OCI-LY7 (cell line): ENCODE data around the gene TTC13.

Experiments
- CTCF ChIP-seq: fragments of 200-600 bp; sonication (generic); conservative IDR thresholded peaks from 2 replicates; pipeline ENCODE4 v1.5.1; 2014; ENCODE audit warnings: mild to moderate bottlenecking, antibody characterized with exemption, low read length, moderate library complexity, mixed read lengths
- EZH2phosphoT487 ChIP-seq: fragments of 200-600 bp; sonication (generic); IDR thresholded peaks from 2 replicates; pipeline ENCODE4 v1.6.1; 2018; ENCODE audit warnings: low read depth, borderline replicate concordance, mild to moderate bottlenecking, mixed run types, antibody characterized with exemption, low read length, moderate library complexity, mixed read lengths

GRCh38 chr1:230863449-230863848 lies 115.2 kb downstream of the TTC13 start:
- TF ChIP-seq CTCF = no peak
- TF ChIP-seq EZH2phosphoT487 = no peak
